GM18873 (cell line): ENCODE results near the gene PCDH8.

Source experiments
- ATAC-seq: cut with Tn5 transposase; IDR thresholded peaks from one replicate; pipeline ENCODE4 v1.9.1; 2021; ENCODE audit warnings: mild to moderate bottlenecking, moderate library complexity, moderate number of reproducible peaks; ENCODE audit not compliant: unreplicated experiment, low FRiP score

Gene PCDH8

GRCh38 chr13:52851137-52851962 lies 2.9 kb upstream of the PCDH8 start:
- peak; percentile 85 for ATAC-seq

GRCh38 chr13:52850396-52851136 lies 2.1 kb upstream of the PCDH8 start:
- no peak for ATAC-seq

DNA sequence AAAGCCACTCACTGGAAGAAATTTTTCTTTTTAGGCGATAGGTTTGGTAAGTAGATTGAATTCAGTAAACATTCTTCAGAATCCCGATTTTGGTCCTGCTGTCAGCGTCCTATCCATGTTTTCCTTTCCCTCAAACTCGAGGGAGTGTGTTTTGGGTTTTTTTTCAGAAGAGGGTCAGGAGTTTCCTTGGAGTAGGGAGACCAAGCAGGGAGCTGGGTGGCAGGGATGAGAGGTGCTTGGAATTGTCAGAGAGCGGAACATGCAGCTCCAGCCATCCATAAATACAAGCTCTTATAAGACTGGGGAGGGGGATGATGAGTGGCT lies 1.6 kb upstream of the PCDH8 start:
- no peak for ATAC-seq

DNA sequence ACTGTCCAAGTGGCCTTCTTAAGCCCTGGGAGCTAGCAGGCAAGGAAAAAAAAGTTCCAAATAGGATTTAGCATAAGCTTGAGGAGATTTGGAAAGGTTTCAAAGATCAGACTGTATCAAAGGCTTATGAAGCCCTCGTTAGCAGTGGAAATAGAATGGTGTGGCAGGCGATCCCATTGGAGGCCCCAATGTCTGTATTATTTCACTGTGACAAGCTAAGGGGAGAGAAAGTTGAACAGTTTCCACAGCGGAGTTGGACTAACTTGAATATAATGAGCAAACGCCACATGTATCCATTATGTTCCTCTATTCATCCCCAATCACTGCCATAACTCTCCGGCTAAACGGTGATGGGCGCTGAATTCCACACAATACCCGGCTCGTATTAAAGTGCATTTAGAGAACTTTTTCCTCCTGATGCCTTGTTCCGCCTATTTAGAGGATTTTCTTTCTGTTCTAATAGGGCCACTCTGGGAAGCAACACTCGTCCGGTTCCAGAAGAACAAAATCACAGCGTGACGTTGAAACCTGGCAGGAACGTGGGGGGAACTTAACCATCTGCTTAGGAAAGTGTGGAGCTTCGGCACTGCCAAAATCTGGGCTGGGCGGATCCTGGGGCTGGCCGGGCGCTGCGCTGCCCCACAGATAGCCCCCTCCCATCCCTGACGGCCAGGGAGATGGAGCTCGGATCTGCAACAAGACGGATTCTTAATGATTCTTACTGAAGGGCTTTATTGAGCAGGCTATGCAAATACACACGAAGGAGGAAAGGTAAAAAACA lies 1.0 kb upstream of the PCDH8 start:
- no peak for ATAC-seq

- no peak for ATAC-seq
Observed at GRCh38 chr13:52847682-52848432, 583 bp downstream of the PCDH8 start.

GRCh38 chr13:52847322-52847681 lies 1.1 kb downstream of the PCDH8 start:
- ATAC-seq: no peak

- no peak for ATAC-seq
Observed at GRCh38 chr13:52846567-52847321, 1.7 kb downstream of the PCDH8 start.

DNA sequence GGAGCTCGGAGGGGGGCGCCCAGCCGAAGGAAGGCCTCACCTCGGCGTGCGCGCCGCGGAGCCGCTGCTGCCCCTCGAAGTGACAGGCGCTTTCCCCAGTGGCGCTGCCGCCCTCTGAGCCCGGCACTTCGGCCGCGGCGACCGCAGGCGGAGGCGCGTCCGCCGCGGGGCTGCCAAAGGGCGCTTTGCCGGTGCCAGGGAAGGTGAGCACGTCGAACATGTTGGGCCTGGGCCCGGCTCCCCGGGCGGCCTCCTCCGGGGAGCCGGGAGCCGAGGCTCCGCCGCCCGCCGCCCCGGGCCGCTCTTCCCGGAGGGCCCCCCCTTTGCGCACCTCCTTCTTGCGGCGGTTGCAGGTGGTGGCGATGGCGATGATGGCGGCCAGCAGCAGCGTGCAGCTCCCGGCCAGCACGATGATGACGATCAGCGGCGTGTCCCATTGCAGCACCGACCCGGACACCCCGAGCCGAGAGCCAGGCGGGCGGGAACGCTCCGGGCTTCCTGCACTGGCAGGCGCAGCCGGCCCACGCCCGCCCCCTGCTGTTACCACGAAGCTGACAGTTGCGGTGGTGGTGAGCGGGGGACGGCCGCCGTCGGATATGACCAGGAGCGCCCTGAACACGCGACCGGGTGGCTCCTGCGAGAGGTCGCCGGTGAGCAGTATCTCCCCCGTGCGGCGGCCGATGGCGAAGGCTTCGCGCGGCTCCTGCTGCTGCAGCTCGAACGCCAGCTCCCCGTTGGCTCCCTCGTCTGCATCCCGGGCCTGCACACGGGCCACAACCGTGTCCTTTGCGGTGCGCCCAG lies 2.5 kb downstream of the PCDH8 start:
- no peak for ATAC-seq

GRCh38 chr13:52845334-52845761 lies 3.1 kb downstream of the PCDH8 start:
- no peak for ATAC-seq

- ATAC-seq: no peak
Observed at GRCh38 chr13:52844836-52845235, 3.6 kb downstream of the PCDH8 start.

- ATAC-seq: no peak
Observed at GRCh38 chr13:52842441-52842840, 6.0 kb downstream of the PCDH8 start.

GRCh38 chr13:52840066-52840465 lies 8.4 kb downstream of the PCDH8 start:
- ATAC-seq: no peak

DNA sequence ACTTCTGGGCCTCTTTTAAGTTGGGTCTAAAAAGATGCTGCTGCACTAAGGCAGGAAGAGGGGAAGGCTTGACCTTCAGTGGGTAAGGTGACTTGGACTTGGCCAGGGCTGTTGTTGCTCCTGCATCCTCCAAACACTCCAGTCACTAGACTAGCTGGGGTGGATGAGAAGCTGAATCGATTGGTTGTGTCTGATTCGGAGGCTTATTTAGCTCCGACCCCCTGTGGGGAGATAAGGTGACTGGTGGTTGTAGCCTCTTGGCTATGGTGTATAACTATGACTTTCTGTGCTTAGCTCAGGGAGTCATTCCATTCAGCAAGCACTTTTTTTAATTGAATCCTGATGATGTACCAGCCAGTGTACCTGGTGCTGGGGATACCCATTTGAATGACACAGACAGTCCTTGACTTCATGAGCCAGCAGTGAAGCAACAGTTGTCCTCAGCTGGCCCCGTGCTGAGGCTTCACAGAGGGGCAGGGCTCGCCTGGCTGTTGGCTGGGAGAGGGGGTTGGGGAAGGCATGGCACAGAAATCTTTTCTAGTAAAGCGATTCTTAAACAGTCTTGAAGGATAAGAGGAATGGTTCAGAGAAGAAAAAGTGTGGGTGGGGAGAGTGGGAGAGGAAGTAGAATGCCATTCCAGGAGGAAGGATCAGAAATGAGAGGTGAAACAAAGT lies 9.9 kb downstream of the PCDH8 start:
- ATAC-seq: no peak

DNA sequence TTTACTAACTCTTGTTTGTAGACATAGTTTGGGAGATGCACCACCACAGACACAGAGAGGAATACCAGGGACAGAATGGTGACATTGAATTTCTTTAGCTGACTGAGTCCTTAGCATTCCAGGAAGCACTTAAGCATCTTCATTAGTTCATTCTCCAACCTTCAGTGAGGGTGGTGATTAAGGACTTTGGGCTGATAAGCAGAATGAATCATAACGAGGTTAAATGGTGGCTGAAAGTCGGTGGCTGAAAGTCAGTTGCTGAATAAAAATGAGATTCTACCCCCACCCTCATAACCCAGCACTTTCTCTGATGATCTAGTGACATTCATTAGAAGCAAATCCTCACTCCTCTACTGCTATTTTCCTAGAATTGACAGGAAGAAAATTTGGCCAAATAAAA lies 10.6 kb downstream of the PCDH8 start:
- ATAC-seq: no peak

DNA sequence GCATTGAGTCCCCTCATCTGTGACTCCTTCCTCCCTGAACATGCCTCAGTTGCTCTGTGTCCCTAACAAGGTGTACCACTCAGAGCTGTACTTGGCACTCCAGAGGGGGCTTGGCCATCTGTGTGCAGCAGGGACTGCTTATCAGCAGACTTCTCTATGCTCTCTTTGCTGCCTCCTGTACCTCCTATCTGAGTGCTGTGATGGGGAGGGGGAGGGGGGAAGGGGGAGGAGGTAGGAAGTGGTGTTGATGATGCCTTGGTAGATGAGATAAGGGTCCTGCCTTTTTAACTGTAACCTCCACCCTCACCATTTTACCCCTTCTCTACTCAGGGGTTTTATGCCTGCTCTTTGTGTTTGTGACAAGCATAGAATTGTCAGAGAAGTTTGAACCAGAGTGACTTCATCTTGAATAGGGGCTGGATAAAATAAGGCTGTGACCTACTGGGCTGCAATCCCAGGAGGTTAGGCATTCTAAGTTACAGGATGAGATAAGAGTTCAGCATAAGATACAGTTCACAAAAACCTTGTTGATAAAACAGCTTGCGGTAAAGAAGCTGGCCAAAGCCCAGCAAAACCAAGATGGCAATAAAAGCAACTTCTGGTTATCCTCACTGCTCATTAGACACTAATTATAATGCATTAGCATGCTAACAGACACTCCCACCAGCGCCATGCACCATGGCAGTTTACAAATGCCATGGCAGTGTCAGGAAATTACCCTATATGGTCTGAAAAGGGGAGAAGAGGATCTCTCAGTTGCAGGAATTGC lies 13.2 kb downstream of the PCDH8 start:
- ATAC-seq: no peak

DNA sequence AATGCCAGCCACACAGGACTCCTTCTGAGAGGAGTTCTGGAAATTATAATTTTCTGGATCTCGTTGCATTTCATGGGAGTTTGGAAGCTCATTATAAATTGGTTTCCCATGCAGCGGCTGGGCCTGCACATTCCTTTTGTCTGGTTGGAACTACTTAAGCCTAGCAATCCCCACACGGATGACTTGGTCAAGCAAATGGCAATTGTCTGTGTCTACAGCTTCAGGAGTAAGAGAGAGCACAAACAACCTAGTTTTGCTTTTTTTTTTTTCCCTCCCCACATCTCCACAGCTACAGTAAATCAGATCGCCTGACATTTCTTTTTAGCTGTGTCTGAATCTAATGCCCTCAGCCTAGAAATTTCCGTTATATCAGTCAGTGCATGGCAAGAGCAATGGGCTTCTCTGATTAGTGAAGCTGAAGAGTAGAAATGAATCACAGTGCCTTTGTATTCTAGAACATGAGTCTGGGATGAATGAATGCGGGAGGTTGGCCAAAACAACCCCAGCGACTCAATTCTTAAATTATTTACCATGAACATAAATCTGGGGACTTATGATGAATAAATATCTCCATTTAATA lies 15.1 kb downstream of the PCDH8 start:
- no peak for ATAC-seq

GRCh38 chr13:52832313-52832712 lies 16.1 kb downstream of the PCDH8 start:
- no peak for ATAC-seq
